Measurements from ENCODE around the gene DBN1. TPM values are rescaled to one million over a fixed set of nuclear protein-coding genes. Genes with fewer than 3 reads are reported as not detected.

The DBN1 gene
- total RNA-seq, 4 donors from 2014 or later: 10.1 to 201 (median 17.4) TPM

- TF ChIP-seq, protein P1, sequence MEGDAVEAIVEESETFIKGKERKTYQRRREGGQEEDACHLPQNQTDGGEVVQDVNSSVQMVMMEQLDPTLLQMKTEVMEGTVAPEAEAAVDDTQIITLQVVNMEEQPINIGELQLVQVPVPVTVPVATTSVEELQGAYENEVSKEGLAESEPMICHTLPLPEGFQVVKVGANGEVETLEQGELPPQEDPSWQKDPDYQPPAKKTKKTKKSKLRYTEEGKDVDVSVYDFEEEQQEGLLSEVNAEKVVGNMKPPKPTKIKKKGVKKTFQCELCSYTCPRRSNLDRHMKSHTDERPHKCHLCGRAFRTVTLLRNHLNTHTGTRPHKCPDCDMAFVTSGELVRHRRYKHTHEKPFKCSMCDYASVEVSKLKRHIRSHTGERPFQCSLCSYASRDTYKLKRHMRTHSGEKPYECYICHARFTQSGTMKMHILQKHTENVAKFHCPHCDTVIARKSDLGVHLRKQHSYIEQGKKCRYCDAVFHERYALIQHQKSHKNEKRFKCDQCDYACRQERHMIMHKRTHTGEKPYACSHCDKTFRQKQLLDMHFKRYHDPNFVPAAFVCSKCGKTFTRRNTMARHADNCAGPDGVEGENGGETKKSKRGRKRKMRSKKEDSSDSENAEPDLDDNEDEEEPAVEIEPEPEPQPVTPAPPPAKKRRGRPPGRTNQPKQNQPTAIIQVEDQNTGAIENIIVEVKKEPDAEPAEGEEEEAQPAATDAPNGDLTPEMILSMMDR (IDR thresholded peaks at IDR 0.05): no peak
- TF ChIP-seq EP300 (IDR thresholded peaks at IDR 0.05; ENCODE audit: low read depth) (no peak), POLR2A (IDR thresholded peaks at IDR 0.05) (no peak), POLR2AphosphoS5 (IDR thresholded peaks at IDR 0.05) (no peak)
- Histone ChIP-seq H3K27ac (no peak overlapping the region), H3K9me3 (no peaks in the 10 kb centered on the region), H3K27me3 (peaks cover 10% of the 10 kb centered on the region), H3K4me1 (peaks cover 4 to 20% (median 13%) of the 10 kb centered on the region in 4 donors), H3K4me3 (no peak overlapping the region), H3K36me3 (no peaks in the 10 kb centered on the region)
- no peak for DNase-seq
- in situ Hi-C loops (cut with MboI; ENCODE audit: low pct_ligation_motif_present in 1 of 4, low pct_unique_long_range_greater_than_20kb in 1 of 4, low sequenced_read_pairs in 3 of 4): loop anchor here in 2 of 4 donors (10.0 to 25.0 kb wide), 2 partner anchors 107 to 115 kb away; partner anchors contain the start of gene SLC34A1 (in 1 of the 2)
- intact Hi-C loops (cut with DNase I; ENCODE audit: low total_unique reads): loop anchor here (2.0 kb wide), 1 partner anchor 109 kb away; no protein-coding TSS in a partner anchor
- 49 to 55% methylated on average over 8 to 9 of the region's 9 CpGs for WGBS, 2 donors (ENCODE audit: low coverage in 1 of 2)
Measured at GRCh38 chr5:177501874-177502678, 28.6 kb upstream of the DBN1 start.

DNA sequence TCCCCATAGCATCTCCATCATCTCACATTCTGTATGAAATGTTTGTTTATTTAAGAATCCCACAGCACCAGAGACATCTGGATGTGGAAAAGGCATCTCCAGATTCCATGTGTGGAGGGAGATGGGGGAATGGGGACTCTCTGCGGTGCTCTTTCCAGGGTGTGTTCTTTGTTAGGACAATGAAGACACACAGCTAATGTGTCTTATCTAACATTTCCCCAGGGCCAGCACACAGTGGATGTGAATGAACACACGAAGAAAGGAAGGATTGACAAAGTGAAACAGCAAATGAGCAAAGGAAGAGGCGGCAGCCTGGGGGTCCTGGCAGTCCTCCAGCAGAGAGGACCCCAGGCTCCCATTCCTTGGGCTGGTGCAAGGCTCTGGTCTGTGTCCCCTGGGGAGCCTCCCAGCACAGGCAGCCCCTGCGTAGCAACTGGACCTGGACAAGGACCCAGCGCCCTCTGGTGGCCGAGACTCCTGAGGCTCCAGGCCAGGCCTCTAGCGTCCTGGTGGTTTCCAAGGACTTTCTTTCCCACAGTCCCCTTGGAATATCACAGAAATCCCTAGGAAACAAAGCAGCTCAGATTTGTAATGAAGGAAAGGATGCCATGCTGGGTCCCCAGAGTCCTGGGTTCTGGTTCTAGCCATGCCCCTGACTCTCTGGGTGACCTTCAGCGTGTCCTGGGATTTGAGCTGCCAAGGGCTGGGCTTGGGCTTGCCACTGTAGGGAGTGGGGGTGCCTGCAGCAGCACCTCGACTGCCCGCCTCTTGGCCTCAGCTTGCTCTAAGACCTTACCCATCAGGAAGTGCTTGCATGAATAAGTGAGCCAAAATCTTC, 27.5 kb upstream of the DBN1 start:
- 0 to 18% methylated on average over 2 to 10 of the region's 10 CpGs for WGBS, 2 donors (ENCODE audit: low coverage in 1 of 2)
- H3K36me3 ChIP-seq: no peaks in the 10 kb centered on the region
- H3K4me3 ChIP-seq: no peak overlapping the region
- H3K27ac ChIP-seq: peak overlapping the region in 3 of 4 donors; percentile 14 to 17 (median 14)
- in situ Hi-C loops (cut with MboI; ENCODE audit: low pct_ligation_motif_present in 1 of 4, low pct_unique_long_range_greater_than_20kb in 1 of 4, low sequenced_read_pairs in 3 of 4) (loop anchor here in 2 of 4 donors (10.0 to 25.0 kb wide), 2 partner anchors 106 to 114 kb away; partner anchors contain the start of gene SLC34A1 (in 1 of the 2)), intact Hi-C loops (cut with DNase I; ENCODE audit: low total_unique reads) (loop anchor here (2.0 kb wide), 1 partner anchor 108 kb away; no protein-coding TSS in a partner anchor)
- peaks cover 10% of the 10 kb centered on the region for H3K27me3 ChIP-seq
- no peak for TF ChIP-seq POLR2AphosphoS5 (IDR thresholded peaks at IDR 0.05)
- no peak for TF ChIP-seq EP300 (IDR thresholded peaks at IDR 0.05; ENCODE audit: low read depth)
- TF ChIP-seq, protein P1 (IDR thresholded peaks at IDR 0.05): peak; percentile 85 to 95 (median 93)
- TF ChIP-seq POLR2A (IDR thresholded peaks at IDR 0.05): no peak
- peaks cover 9 to 30% (median 19%) of the 10 kb centered on the region in 4 donors for H3K4me1 ChIP-seq
- peak; percentile 91 for DNase-seq
- no peaks in the 10 kb centered on the region for H3K9me3 ChIP-seq

GRCh38 chr5:177499842-177500241, 26.4 kb upstream of the DBN1 start:
- WGBS, 2 donors (ENCODE audit: low coverage in 1 of 2): 87 to 88% methylated on average over 6 of the region's 6 CpGs
- in situ Hi-C loops (cut with MboI; ENCODE audit: low pct_ligation_motif_present in 1 of 4, low pct_unique_long_range_greater_than_20kb in 1 of 4, low sequenced_read_pairs in 3 of 4) (loop anchor here in 2 of 4 donors (10.0 to 25.0 kb wide), 2 partner anchors 105 to 113 kb away; partner anchors contain the start of gene SLC34A1 (in 1 of the 2)), intact Hi-C loops (cut with DNase I; ENCODE audit: low total_unique reads) (loop anchor here (2.0 kb wide), 1 partner anchor 107 kb away; no protein-coding TSS in a partner anchor)
- no peak for DNase-seq
- peaks cover 10% of the 10 kb centered on the region for H3K27me3 ChIP-seq
- TF ChIP-seq EP300 (IDR thresholded peaks at IDR 0.05; ENCODE audit: low read depth) (no peak), POLR2AphosphoS5 (IDR thresholded peaks at IDR 0.05) (no peak)
- TF ChIP-seq, protein P1 (IDR thresholded peaks at IDR 0.05): no peak
- H3K4me3 ChIP-seq: no peak overlapping the region
- H3K27ac ChIP-seq: no peak overlapping the region
- H3K36me3 ChIP-seq: no peaks in the 10 kb centered on the region
- peaks cover 9 to 40% (median 28%) of the 10 kb centered on the region in 4 donors for H3K4me1 ChIP-seq
- H3K9me3 ChIP-seq: no peaks in the 10 kb centered on the region

Measured in transverse colon (tissue), 4 donors.